GM18870 (cell line): ENCODE results near the gene KIAA1671.

Experiments
- ATAC-seq: cut with Tn5 transposase; IDR thresholded peaks from one replicate; pipeline ENCODE4 v1.9.1; 2021; ENCODE audit warnings: moderate library complexity; ENCODE audit not compliant: unreplicated experiment

The KIAA1671 gene

DNA sequence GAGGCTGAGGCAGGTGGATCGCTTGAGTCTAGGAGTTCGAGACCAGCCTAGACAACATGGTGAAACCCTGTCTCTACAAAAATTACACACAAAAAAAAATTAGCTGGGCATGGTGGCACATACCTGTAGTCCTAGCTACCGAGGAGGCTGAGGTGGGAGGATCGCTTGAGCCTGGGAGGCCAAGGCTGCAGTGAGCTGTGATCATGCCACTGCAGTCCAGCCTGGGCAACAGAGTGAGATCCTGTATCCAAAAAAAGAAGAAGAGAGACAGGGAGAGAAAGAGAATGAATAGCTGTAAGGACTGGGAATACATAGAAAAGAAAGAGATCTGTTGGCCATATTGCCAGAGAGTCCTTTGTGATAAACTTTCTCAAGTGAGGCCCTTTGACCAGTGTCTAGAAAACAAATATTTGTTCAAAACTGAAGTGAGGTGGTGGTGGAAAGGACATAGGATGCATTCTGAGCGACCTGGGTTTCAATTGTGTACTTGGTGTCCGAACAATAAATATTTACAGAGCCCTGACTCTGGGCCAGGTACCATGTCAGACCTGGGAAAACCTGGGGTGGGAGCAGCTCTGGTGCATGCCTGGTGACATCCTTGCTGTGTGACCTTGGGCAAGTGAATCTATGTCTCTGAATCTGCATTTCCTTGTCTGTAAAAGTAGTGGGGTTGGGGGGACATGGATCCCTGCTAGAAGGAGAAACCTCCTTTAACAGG lies 157.5 kb downstream of the KIAA1671 start:
- ATAC-seq = no peak

DNA sequence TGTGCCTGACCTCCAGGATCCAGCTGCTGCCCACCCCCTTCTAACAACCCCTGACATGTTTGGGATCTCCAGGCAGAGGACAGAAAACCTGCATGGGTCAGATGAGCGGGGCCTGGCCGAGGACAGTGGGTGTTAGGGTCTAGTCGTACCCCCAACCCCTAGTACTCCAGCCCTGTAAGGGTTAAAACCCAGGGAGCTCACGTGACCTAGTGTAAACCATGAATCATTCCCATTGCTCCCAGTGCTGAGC lies 158.0 kb downstream of the KIAA1671 start:
- no peak for ATAC-seq

DNA sequence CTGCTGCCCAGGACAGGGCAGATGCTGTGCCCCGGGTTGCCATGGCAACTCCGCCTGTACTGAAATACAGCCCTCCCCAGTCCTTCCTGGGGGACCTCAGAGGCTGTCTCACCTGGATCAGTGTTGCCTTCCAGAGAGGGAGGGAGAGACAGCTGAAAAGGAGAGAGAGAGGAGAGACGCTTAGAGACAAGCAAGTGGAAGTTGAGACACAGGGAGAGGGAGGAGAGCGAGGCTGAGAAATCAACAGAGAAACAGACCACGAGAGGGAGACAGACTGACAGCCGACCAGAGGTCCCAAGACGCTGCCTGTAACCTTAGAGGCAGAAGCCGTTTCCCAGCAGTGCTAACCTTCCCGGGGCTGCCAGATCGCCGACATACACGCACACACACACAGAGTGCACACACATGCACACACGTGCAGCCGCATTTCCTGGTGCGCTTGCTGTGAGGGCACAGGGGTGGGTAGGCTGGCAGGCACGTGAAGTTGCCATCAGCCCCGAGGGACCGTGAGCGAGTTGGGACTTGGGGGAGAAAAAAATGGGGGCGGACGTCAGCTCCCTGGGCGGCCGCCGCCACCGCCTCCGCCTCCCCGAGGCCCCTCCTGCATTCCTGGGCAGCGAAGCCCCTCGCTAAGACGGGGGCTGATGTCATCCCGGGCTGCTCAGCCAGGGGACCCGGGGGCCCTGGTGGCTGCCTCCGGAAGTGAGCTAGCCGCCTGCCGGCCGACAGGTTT lies 158.5 kb downstream of the KIAA1671 start:
- ATAC-seq = no peak

DNA sequence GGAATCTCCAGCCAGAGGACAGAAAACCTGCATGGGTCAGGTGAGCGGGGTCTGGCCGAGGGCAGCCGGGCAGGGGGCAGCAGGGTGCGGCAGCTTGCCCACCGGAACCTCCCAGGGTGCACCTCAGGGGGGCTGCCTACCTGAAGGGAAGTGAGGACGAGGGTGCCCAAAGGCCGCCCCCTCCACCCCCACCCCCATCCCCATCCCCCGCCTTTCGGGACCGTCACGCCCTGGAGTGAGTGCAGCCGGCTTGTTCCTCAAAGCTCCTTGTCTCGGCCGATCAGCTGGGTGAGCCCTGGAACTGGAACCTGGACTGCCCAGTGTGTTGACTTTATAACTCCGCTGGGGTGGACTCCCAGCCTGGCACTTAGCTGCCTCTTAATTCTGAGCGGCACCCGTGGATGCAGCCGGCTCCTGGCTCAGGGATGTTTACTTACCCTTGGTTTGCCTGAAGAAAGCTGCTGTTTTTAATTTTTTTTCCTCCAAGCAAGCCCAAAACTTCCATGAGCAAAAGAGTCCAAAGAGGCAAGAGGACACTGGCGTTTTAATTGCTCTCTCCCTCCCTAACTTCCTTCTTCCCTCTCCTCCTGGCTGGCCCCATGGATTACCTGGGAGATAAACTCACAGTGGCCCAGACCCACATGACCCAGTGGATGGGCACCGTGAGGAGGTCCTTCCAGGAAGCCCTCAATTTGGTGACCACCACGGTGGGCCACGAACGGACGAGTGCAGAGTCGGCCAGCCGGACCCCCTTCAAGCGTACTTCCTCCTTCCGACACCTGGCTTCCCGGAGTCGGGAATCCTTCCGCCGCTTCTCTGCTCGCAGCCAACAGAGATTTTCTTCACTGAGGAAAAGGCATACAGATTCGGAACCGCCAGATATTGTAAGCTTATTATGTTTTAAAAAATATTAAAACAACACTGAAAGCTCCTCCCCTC lies 159.3 kb downstream of the KIAA1671 start:
- ATAC-seq = no peak

DNA sequence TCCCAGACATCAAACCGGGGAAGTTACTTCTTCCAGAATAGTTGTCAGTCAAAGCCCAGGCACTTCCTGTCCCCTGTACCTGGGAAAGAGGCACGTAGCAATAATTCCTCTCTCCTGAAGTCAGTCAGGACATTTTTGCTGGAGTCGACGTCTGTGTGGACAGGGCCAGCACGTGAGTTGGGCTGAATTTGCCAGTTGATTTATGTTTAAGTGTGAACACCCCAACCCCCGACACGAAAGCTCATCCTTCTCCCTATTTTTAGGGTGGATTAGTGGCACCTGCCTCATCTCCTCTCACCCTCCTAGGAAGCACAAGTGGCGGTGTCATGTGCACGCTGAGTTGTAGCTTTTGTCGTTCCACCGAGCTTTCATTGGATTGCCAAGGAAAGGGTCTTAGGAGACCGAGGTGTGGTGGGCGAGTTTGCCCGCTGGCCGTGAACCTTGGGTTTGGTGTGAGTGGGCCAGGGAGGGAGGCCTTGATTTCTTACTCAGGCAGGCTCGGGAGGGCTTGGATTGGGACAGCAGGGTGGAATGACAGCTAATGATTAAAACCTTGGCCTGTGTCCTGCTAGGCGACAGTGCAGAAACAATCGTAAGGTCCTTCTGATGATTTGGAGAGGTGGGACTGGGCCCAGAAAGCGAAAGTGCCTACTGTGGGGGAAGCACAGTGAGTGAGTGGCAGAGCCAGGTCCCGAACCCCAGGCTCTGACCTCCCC lies 160.2 kb downstream of the KIAA1671 start:
- ATAC-seq = no peak

DNA sequence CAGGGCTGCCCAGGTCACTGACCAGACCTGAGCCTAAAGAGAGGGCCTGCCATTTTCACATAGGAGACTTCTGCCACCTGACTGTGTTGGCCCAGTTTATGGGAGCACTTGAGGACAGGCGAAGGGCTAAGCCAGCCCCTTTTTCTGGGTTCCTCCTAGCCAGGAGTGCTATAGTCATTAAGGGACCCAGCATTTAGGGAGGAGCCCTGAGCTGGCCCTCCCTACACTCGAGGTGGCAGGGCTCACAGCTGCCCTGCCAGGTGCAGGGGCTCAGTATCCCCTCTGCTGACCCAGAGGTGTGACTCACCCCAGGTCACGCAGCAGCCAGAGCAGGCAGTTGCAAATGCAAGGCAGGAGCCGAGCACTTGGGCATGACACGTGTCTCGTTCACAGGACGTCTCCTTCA lies 160.8 kb downstream of the KIAA1671 start:
- ATAC-seq = no peak

DNA sequence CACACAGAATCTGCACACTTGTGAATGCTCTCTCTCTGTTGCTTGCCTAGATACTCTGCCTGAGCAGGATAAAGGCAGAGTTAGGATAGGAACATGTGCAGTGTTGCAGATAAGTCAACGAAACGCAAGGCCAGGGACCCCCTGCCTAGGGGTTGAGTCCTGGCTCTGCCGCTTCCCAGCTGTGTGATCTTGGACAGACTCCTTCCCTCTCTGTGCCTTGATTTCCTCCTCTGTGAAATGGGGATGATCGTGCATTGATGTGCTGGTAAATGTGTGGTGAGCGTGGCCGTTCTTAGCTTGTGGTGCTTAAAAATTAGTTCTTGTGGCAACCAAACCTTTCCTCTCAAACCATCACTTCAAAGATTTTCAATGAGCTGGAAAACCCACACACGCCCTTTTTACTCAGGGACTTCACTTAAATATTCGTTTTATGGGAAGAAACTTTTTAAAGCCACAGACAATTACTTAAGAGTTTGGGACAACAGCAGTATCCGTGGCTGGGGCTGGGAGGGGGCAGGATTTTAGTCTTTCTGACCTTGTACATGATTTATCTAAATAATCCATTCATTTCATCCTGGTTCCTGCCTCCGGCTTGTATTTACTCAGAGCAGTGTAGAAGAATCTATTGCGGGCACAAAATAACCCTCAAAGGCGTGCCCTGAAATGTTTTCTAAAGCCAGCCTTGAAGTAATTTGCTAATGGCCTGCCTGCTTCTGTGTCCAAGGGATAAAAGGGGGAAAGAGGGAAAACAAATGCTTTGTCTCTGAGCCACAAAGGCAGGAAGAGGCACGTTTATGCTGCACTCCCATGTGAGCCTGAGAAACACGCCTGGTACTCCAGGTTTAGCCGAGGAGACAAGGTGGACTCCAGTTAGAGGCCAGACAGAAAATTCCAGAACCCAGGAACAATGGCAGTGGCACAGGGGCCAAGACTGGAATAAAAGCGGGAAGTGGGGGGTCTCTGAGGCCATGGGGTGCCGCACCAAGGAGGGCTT lies 162.2 kb downstream of the KIAA1671 start:
- ATAC-seq = no peak

DNA sequence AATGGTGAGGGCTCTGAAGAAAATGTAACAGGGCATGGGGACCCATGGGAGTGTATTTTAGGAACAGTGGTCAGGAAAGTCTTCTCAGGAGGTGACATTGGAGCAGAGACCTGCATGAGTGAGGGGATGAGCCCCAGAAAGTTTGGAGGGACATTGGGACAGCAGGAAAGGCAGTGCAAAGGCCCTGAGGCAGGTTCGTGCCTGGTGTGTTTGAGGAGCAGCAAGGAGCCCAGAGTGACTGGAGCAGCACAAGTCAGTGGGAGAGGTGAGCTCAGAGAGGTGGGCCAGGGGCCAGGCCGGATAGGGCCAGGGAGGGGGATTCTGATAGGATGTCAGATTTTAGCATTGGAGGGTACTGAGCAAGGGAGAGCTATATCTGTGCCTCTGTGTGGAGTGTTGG lies 167.1 kb downstream of the KIAA1671 start:
- ATAC-seq = no peak

DNA sequence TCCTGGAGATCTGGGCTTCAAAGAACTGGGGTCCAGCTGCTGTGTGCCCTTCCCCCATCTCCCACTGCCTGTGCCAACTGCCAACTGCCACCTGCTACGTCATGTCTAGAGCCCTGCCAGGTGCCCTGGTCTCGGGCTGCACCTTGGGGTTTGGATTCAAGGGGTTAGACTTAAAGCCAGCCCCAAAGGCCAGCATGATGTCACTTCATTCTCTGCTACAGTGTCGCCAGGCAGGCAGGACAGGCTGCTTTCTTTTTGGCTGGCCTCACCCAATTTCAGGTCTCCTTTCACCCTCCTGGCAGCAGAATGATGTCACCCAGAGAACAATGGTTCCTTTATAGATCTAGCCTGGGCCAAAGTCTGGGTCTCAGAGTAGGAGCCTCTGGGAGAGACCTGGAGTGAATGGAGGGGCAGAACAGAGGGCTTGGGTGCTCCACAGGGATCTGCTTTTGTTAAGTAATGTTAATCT lies 167.6 kb downstream of the KIAA1671 start:
- ATAC-seq = no peak

DNA sequence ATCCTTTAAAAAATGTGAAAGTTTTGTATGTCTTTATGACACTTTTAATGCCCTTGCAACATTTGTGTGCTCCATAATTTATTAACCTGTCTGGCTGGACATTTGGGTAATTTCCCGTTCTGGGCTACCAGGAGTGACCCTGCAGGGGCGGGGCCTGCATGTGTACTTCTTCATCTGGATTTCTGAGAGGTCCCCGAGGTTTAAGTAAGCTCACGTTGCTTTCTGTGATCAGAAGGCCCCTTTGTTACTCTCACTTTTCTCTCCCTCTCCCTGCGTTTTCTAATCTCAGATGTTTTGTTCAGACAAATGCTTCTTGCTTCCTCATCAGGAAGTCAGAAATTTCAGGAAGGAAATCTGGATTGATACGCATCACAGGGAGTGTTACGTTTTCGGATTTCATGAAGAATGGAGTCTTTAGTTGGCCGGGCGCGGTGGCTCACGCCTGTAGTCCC lies 168.3 kb downstream of the KIAA1671 start:
- no peak for ATAC-seq

DNA sequence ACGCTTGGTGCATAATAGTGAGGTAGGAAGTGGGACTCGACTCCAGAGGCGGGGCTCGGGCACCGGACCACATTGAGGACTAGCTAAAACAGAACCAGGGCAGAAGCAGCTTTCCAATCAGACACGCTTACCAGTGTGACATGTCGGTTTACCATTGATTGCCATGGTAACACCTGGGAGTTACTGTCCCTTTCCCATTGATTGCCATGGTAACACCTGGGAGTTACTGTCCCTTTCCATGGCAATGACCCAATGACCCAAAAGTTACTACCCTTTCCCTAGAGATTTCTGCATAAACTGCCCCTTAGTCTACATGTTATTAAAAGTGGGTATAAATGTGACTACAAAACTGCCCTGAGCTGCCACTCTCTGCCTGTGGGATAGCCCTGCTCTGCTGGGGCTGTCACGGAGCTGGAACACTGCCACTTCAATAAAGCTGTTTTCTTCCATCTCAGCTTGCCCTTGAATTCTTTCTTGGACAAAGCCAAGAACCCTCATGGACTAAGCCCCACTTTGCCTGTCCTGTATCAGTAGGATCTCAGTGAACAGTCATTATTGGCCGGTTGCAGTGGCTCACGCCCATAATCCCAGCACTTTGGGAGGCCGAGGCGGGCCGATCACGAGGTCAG lies 169.7 kb downstream of the KIAA1671 start:
- no peak for ATAC-seq

DNA sequence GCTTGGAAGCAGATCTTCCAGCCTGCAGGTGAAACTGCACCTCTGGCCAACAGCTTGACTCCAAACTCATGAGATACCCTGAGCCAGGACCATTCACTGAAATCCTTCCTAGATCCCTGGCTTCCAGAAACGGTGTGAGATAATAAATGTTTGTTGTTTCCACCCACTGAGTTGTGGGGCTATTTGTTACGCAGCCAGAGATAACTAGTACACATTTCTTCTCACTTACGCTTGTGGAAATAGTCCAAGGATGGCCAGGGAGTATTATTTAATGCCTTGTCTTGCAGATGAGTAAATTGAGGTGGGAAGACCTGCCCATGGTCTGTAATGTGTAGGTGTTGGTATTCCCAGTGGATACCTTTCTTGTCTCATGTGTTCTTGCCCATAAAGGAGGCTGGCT lies 171.2 kb downstream of the KIAA1671 start:
- ATAC-seq = no peak

DNA sequence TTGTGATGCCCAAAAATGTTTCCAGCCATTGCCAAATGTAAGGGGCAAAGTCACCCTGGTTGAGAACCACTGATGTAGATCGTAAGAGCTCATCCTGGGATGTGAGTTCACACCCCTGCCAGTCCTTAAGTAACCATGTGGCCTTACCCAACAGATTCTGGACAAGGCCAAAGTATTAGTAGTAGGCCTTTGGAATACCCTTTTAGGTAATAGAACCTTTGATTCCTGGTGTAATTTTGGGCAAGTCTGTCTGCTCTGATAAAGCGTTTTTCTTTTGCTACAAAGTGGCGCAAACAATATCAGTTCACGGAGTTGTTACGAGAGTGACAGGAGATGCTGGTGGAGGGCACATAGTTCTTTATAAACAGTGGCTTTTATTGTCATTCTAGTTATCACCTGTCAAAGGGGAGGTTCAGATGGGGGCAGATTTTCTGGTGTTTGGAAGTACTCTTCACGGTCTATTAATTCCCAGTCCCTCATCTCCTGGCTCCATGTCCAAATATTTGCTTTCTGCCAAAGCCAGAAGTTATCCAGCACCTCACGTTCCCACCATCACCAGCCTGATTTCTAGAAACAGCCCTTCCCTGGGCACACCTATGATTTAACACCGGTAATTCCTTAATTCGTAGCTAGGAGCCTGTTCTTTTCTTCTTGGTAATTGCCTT lies 173.3 kb downstream of the KIAA1671 start:
- ATAC-seq = no peak

DNA sequence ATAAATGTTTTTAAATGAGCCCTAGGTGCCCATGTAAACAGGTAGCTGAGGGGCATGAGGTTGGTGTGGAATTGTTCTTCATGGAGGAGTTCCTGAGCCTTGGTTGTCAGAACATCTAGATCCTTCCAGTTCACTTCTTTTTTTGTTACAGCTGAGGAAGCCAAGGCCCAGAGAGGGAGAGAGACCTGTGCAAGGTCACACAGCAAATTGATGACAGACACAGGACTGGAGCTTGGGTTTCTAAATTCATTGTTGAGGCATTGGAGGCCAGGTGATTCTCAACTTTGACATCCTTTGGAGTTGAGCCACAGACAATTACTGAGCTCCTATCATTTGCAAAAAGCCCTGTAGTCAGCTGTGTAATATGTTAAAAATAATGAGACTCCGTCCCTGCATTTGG lies 174.0 kb downstream of the KIAA1671 start:
- no peak for ATAC-seq

DNA sequence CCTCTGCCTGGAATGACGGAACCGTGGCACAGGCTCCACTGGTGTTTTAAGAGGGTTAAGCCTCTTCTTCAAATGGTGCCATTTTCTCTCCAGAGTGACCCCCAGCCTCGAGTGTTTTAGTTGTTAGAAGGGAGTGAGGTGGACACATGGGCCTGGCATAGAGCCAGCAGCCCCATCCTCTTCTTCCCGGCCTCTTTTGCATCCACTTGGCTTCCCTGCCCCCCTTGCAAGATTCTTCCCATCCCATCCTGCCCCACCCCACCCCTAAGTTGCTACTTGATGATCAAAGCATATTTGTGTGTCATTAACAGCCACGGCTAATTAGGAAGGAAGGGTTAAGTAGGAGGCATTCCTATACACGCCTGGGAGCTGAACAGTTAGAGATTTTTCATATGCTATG lies 174.8 kb downstream of the KIAA1671 start:
- no peak for ATAC-seq

DNA sequence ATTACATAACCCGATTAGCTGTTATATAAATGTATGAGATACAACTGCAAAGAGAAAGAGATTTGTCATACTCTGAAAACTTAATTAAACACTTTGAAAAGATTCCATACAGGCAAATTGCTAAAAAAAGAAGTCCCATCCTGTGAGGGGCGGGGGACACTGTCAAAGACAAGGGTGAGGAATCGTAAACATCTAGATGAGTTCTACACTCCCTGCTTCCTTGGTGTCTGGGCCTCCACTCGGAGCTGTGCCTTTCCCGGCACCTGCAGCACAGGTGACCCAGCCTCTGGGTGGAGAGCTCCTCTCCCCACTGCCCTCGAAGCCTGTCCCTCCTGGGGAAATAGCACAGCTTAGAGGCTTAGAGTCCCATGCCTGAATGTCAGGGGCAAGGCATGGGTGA lies 177.9 kb downstream of the KIAA1671 start:
- no peak for ATAC-seq

DNA sequence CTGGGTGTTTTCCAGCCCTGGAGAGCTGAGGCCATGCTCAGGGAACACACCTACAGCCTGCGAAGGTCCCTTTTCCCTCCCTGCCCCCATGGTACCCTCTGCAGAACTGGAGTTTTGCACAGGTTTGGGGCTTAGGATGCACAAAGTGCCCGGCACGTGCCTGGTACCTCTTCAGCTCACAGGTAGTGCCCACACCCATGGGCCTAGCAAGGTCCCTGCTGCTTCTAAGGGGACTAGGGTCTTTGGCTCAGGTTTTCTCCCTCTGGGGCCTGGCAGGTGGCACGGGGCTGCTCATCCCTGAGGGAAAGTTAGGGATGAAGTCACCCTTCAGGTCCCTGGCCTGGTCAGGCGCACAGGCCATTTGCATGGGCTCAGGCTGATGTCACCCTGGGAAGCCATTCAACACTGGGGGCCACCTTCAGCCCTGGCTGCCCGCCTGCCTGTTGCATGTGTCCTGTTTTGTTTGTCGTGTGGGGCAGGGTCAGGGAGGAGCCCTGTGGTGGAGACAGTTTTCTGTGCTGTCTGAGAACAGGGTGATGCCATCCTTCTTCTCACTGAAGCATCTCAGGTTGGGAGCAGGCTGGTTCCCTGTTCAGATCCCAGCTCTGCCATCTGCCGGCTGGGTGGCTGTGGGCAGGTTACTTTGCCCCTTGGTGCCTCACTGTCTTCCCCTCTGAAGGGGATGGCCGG lies 178.8 kb downstream of the KIAA1671 start:
- no peak for ATAC-seq

DNA sequence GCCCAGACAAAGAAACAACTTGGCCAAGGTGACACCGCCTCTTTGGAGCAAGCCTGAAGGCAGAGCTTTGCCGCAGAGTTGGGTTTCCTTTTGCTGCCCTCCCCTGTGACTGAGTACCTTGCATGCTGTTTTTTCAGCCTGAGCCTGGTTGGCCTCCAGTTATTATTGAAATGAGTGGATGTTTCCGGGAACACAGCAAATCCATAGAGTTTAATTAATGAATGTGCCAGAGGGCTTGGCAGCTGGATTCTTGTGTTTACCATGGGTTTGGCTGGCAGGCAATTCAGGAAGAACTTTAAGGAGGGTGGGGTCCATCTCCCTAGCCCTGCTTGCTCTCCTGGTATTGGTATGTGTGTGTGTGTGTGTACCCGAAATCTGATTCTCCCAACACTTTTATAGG lies 181.5 kb downstream of the KIAA1671 start:
- ATAC-seq = no peak
